ENCODE measurements around the gene ACVR1. TPM values are rescaled to one million over a fixed set of nuclear protein-coding genes. Genes with fewer than 3 reads are reported as not detected.
"Not testable (repeated sequence)": the region's sequence is repeated elsewhere in the genome, so short reads cannot be mapped to it uniquely, and the experiment has no call there.

The ACVR1 gene
- polyA plus RNA-seq, 1 donor: 19.3 TPM

DNA sequence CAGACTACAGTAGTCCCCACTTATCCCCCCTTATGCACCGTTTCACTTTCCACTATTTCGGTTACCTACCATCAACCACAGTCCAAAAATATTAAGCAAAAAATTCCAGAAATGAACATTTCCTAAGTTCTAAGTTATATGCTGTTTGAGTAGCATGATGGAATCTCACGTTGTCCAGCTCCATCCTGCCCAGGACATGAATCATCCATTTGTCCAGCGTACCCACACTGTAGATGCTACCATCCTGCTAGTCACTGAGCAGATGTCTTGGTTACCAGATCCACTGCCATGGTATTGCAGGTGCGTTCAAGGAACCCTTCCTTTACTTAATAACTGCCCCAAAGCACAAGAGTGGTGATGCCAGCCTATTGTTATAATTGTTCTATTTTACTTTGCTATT, 87.9 kb downstream of the ACVR1 start:
- no peak for DNase-seq

DNA sequence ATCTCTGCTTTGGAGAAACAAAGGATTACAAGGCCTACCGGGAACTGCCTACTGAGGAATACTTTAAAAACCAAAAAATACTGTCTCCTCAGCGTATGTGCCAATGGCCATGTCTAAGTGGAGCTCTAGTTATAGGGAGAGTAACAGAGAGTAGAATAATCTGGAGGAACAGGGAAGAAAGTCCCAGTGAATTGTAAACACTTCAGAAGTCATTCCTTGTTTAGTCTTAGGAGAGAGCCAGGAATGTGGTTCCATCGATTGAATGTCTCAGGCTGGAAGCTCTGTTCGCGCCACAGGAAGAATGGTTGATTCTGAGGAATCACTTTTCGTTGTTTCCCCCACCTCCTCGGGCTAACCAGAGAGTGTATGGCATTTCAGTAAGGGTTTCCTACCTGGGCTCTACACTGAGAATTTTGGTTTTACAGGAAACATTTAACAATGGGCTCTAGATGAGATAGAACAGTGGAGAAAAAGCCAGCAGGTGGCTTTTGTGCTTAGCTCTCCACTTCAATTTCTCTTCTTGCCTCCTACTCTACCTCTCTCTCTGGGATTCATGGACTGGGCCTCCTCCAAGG, 88.7 kb downstream of the ACVR1 start:
- DNase-seq: no peak

DNA sequence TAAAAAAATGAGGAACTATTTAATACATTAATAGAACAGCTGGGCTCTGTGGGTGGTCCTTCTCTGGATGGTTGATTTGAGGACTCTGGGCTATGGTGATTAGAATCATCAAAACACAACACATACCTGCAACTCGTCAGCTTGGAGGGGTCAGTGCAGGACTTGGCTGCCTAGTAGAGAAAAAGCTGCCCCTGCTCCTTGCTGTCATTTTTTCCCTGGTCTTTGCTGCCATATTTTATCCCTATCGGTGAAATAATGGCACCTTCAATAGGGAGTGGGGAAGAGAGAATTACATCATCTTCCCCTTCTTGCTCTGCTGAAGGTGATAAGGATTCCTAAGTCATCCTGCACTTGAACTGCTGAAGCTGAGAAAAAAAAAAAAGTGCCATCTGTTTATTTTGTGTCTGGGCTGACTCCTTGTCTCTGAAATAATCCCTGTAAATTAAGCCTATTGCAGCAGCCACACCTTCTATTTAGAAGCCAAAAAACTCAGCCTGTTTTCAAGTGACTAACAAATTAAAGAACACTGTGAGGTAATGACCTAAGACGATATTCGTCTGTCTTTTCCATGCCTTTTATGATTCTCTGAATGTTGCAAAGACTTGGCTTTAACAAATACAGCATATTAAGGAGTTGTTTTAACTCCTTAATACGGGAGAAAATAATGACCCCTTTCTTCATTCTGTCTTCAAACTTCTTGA, 89.3 kb downstream of the ACVR1 start:
- DNase-seq: no peak

DNA sequence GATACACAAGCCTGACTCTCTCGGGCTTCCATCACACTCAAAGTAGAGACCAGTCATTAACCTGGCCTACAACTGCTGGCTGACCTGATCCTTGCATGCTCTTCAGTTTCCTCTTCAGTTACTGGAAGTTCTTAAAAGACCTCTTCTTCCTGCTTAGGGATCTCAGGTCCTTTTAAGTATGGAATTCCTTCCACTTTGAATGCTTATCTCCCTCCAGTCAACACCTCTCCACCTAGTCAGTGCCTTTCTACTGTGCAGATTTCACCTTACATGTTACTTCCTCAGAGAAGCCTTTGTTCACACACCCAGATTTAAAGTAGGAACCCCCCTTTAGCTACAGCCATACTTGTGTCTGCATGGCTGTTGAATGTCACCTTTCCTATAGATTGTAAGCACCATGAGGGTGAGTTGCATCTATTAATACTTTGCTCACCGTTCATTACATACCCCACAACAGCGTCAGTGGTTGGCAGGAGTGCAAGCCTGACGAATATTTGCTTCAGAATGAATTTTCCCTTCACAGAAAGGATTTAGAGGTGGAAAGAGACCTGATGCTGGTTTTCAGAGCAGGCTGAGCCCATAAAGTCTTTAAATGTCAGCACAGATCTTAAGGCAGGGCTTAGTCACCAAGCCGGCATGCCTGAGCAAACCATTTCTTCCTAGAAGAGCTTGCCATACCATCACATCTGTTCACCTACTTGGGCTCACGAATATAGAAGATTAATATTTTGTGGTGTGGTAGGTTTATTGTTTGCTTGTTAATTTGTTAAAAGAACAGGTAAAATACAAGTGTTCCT, 90.1 kb downstream of the ACVR1 start:
- DNase-seq: no peak

DNA sequence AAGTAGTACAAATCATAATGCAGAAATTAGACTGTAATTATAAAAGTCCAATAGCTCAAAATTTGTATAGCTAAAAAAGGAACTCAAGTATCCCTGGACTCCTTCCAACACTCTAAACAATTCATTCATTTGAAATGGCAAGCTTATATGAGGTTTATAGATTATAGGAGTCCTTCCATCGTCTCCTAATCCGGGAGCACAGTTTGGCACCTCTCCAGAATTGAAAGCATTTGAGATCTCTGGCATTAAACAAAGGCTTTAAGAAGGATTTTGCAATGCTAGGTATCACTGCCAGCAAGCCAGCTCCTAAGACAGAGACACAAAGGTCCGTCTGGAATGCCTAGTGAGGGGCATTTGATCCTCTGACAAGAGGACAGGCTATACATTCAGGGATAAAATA, 90.9 kb downstream of the ACVR1 start:
- DNase-seq: no peak

DNA sequence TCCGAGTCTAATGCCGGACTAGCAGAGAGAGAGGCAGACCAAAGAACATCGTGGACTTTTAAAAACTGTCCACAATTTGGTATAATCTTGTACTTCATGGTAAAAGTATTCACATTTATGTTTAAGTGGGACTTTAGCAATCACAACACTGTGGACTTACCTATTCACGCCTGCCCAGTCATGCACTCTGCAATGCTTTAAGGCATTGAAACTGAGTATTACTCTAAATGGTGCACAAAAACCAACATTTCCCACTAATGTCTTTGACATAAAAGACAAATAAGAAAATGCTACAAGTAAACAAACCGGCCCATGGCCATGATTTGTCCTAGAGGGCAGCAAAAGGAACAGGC, 91.3 kb downstream of the ACVR1 start:
- no peak for DNase-seq

DNA sequence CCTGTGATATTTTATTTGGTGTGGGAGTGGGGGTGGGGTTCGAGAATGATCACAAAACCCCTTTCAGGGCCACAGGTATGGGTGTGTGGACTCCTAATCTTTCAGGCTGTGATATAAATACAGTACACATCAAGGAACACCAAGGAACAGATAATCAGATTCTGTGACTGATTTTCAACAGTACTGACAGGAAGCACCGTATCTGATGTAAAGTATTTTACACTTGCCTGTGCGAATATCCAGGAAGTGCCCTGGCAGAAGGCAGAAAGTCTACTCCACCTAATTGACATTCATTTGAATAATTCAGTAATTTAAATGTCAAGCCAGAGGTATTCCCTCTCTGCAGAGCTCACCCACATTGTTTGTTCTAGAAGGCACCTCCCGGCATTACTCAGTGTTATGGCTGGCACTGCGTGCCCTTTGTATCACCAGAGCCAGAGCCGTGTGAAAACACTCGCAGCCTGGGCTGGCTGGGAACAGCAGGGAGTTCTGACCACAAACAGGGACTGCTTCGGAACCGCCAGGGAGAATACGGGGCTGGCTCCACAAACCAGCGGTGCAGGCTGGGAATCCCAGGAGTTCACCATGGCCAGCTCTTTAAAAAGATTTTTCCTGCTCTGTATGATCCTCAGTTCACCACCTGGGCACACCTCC, 91.8 kb downstream of the ACVR1 start:
- DNase-seq: no peak

DNA sequence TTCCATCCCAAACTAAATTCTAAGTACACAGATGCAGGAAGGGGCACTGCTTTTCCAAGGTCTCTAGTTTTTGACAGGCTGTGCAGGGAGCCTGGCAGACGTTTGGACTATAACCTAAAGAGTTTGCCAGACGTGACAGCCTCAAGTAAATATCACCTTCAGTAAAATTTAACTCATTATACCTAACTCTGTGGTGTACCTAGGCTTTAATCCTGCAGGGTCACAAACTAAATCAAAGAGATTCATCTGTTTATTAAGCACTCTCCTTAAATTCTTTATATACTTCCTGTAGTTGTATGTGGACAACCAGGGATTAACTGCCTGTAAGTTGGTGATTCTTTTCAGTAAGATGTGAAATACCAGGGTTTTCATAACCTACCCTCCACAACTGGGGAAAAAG, 92.9 kb downstream of the ACVR1 start:
- no peak for DNase-seq

DNA sequence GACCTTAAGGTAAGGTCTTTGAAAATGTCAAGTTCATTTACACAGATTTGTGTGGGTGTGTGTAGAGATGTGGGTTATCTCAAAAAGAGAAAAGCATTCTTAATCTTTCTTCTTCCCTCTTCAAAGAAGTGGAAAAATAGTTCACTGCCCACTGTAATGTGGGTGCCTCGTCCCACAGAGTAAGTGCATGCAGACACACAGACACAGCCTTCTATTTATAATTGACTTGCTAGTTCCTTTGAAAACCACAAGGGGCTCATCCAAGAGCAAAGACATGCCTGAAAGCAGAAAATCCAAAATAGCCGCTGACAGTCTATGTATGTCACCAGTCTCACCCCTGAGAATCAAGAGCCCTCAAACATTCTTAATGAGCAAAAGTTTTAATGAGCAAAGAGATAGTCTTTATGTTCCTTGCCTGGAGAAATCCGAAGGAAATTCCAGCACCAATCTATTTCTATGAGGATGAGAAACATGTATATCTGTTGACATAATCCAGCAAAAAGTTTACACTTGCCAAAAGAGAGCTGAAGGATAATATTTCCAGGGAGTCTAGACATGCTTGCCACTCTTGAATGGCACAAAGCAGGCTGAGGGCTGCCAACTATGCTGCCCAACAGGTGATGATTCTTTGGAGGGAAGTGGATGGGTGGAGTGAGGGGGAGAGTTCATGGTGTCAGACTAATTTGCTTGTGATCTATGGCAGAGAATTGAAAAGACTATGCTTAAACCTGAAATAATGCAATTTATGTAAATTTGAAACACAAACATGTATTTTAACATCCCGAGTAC, 93.9 kb downstream of the ACVR1 start:
- no peak for DNase-seq

DNA sequence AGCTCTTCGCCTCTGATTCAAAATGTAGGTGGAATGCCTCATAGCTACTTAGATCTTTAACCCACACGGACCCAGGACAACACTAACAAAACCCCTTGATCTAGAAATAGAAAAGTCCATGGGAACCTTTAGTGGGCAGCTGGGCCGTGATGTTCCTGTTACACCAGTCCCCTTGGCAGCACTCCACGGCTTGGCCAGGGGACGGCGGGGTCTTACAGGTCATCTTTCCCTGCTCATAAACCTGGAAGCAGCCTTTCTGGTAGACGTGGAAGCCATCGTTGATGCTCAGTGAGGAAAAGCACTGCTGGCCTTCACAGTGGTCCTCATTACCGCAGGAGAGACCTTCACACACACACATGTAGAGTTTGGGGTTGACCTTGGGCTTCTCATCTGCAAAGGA, 95.9 kb downstream of the ACVR1 start:
- no peak for DNase-seq

DNA sequence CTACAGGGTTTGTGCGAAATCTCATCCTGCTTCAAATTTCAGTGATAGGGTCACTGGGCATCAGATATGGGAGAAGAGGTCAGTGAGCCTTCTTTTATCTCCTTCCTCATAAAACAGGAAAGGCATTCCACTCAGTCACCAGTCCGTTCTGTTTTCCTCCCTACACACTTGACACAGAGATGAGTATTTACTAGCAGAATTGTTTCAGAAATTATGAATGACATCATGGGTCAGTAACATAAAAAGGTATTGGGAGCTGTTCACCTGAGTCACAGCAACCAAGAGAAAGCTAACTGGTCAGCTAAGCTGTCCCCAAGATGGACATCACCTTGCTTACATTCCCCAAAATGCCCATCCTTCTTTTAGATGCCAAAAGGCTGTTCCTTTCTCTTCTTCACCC, 96.3 kb downstream of the ACVR1 start:
- no peak for DNase-seq

DNA sequence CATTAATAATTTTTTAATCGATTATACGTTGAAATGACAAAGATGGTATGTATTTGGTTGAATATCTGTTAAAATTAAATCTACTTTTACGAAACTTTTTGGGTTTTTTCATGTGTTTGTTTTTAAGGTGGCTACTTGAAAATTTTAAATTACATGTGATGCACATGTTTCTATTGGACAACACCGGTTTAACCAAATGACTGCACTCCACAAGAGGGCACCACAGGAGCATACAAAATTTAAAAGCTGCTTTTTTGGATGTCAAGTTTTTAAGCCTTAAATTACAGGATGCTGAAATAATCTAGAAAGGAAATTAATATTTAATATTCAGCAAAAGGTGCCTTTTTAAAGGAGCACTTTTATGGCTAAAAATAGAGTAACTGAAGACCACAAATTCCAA, 98.7 kb downstream of the ACVR1 start:
- DNase-seq: peak; percentile 50

DNA sequence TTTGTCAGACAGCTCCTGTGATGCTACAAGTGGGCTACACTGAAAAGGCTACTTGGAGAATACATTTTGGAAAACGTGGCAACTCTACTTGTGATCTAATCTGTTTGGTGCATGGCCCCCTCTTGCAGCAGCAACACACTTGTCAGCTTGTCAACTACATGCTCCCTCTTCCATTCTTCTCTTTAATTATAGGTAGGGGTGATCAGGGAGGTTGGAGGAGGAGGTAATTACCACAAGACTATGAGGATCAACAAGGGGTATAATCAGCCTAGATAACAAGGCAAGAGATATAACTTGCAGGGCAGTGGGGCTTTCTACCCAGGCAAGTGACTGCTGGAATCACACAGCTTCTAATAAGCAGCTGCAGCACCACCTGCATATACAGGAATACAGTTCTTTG, 104.9 kb downstream of the ACVR1 start:
- DNase-seq: no peak

DNA sequence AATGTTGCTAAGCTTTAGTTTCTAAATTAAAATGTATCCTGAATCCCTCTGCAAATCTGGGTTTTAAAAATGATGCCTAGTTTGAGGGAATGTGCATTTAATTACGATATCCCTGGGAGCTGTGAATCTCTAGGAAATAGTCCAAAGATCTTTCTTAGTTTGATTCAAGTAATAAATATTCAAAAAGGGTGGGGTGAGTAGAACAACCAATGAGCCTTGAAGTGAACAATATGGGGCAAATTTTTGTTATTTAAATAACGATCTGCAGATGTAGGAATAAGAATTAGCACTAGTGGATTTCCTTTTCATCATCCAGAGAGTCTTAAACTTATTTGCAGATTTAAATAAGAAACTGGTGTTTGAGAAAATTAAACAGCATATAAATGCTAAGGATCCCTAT, 106.3 kb downstream of the ACVR1 start:
- DNase-seq: no peak

DNA sequence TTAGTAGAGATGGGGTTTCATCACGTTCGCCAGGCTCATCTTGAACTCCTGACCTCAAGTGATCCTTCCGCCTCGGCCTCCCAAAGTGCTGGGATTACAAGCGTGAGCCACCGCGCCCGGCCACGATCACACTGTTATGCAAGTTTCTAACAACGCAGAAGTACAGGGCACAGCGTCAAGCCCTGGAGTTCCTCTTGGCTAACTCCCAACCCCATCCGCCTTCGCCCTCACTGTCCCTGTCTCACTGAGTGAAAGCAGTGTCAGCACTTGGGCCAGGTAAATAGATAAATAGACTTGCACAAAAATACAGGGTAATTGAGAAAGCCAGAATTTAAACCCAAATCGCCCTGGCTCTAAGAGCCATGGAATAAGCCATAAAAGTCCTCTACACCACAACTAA, 111.7 kb downstream of the ACVR1 start:
- no peak for DNase-seq

DNA sequence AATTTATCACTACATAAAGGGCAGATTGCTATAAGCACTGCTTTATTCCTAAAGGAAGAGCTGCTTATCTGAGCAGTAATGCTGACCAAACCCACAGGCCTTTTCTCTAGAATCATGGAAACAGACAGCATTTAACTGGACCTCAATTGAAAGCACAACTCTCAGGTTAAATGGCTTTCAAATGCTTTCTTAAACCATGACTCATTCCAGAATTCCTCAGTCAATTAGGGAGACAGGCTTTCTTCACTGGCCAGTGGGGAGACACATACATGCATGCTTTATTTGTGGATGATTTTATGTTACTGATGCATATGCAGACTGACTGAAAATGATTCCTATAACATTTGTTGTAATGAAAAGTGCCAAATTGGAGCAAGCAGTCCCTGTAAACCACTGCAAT, 114.6 kb downstream of the ACVR1 start:
- DNase-seq: no peak

DNA sequence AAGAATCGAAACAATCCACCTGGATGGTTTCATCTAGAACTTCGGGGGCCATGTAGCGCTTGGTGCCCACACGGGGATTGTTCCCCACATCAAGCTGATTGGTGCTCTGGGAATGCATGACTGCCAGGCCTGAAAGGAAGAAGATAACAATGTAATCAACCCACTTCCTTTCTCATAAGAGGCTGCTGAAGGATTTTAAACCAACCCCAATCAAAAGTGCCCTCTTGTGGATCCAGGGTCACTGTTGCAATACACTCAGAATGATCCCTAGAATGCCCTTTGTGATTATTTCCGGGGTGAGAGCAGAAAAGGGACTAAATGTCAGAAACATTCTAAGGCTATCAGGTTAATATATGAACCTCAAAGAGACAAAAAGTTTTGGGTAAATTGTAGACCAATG, 115.2 kb downstream of the ACVR1 start:
- DNase-seq: no peak

DNA sequence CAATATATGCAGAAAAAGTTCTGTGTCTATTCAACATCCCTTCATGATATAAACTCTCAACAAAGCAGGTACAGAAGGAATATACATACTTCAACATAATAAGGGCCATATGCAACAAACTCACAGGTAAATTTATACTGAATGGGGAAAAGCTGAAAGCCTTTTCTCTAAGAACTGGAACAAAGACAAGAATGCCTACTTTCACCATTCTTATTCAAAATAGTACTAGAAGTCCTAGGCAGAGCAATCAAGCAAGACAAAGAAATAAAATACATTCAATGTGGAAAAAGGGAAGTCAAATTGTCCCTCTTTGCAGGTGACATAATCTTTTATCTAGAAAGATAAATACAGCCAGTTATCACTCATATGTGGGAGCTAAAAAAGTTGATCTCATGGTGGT, 116.3 kb downstream of the ACVR1 start:
- no peak for DNase-seq

DNA sequence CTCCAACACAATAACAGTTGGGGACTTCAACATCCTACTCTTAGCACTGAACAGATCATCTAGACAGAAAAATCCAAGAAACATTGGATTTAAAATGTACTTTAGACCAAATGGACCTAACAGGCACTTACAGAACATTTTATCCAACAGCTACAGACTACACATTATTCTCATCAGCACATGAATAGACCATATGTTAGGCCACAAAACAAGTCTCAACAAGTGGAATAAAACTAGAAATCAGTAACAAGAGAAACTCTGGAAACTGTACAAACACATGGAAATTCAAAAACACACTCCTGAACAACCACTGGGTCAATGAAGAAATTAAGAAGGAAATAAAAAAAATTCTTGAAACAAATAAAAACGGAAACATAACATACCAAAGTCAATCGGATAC, 117.5 kb downstream of the ACVR1 start:
- no peak for DNase-seq

DNA sequence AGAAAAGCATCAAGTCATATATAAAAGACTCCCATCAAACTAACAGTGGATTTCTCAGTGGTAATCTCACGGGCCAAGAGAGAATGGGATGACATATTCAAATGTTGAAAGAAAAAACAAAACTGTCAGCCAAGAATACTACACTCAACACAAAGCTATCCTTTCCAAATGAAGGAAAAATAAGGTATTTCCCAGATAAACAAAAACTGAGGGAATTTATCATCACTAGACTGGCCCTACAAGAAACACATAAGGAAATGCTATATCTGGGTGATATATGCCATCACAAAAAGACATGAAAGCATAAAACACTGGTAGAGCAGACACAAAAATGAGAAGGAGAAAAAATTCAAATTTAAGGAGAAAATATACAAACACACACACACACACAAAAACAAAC, 118.6 kb downstream of the ACVR1 start:
- no peak for DNase-seq

DNA sequence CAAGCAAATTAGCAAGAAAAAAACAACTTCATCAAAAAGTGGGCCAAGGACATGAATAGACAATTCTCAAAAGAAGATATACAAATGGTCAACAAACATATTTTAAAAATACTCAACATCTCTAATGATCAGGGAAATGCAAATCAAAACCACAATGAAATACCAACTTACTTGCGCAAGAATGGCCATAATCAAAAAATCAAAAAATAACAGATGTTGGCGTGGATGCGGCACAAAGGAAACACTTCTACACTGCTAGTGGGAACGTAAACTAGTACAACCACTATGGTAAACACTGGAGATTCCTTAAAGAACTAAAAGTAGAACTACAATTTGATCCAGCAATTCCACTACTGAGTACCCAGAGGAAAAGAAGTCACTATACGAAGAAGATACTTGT, 119.7 kb downstream of the ACVR1 start:
- not testable (repeated sequence) for DNase-seq

DNA sequence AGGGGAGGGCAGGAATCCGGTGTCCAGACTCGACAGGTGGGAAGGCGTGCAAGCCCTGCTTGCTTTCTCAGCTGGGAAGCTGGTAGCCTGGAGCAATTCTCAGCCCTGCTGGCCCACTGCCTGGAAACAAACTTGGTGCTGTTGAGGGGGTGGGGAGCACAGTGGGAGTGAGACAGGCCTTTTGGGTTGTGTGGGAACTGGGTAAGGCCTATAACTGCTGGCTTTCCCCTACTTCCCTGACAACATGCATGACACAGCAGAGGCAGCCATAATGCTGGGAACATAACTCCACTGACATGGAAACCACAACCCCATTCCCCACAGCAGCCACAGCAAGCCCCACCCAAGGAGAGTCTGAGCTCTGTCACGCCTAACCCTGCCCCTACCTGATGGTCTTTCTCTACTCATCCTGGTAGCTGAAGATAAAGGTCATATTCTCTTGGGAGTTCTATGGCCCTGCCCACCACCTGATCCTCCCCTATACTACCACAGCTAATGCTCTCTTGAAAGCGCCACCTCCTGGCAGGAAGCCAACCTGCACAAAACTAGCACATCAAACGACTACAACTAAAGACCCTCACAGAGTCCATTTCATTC, 124.6 kb downstream of the ACVR1 start:
- DNase-seq: no peak

Data from hindlimb muscle (tissue), 1 donor.